ENCODE data around the gene TJP3.

The TJP3 gene

GRCh38 chr19:3671680-3672574 is 36.3 kb upstream of the TJP3 start:
- no peak for TF ChIP-seq CTCF (IDR thresholded peaks at IDR 0.05; ENCODE audit: insufficient read depth, low read length, poor library complexity, severe bottlenecking)
- H3K27me3 ChIP-seq (replicated peaks; ENCODE audit: control insufficient read depth, insufficient read depth, low read length), result no peaks in the 10 kb centered on the region
- peak overlapping the region; percentile 43 for H3K4me3 ChIP-seq (replicated peaks; ENCODE audit: low read depth, low read length)
- H3K36me3 ChIP-seq (ENCODE audit: control insufficient read depth, insufficient read depth, low read length), result no peaks in the 10 kb centered on the region; the same call in none of the 2 replicates
- DNase-seq (ENCODE audit: extremely low read depth, insufficient read length), result no peak

- TF ChIP-seq CTCF (IDR thresholded peaks at IDR 0.05; ENCODE audit: insufficient read depth, low read length, poor library complexity, severe bottlenecking), result no peak
- Histone ChIP-seq H3K36me3 (ENCODE audit: control insufficient read depth, insufficient read depth, low read length) (no peaks in the 10 kb centered on the region; the same call in none of the 2 replicates), H3K27me3 (replicated peaks; ENCODE audit: control insufficient read depth, insufficient read depth, low read length) (no peaks in the 10 kb centered on the region), H3K4me3 (replicated peaks; ENCODE audit: low read depth, low read length) (no peak overlapping the region)
- no peak for DNase-seq (ENCODE audit: extremely low read depth, insufficient read length)
These were observed 35.6 kb upstream of the TJP3 start for GRCh38 chr19:3672575-3672948.

GRCh38 chr19:3672993-3673392 is 35.2 kb upstream of the TJP3 start:
- DNase-seq (ENCODE audit: extremely low read depth, insufficient read length), result no peak
- no peak for TF ChIP-seq CTCF (IDR thresholded peaks at IDR 0.05; ENCODE audit: insufficient read depth, low read length, poor library complexity, severe bottlenecking)
- no peaks in the 10 kb centered on the region for H3K27me3 ChIP-seq (replicated peaks; ENCODE audit: control insufficient read depth, insufficient read depth, low read length)
- H3K36me3 ChIP-seq (ENCODE audit: control insufficient read depth, insufficient read depth, low read length), result no peaks in the 10 kb centered on the region; the same call in none of the 2 replicates
- no peak overlapping the region for H3K4me3 ChIP-seq (replicated peaks; ENCODE audit: low read depth, low read length)

GRCh38 chr19:3673506-3674439 is 34.4 kb upstream of the TJP3 start:
- no peaks in the 10 kb centered on the region; the same call in none of the 2 replicates for H3K36me3 ChIP-seq (ENCODE audit: control insufficient read depth, insufficient read depth, low read length)
- no peaks in the 10 kb centered on the region for H3K27me3 ChIP-seq (replicated peaks; ENCODE audit: control insufficient read depth, insufficient read depth, low read length)
- no peak for DNase-seq (ENCODE audit: extremely low read depth, insufficient read length)
- H3K4me3 ChIP-seq (replicated peaks; ENCODE audit: low read depth, low read length), result no peak overlapping the region
- TF ChIP-seq CTCF (IDR thresholded peaks at IDR 0.05; ENCODE audit: insufficient read depth, low read length, poor library complexity, severe bottlenecking), result no peak

- Histone ChIP-seq H3K4me3 (replicated peaks; ENCODE audit: low read depth, low read length) (no peak overlapping the region), H3K27me3 (replicated peaks; ENCODE audit: control insufficient read depth, insufficient read depth, low read length) (no peaks in the 10 kb centered on the region), H3K36me3 (ENCODE audit: control insufficient read depth, insufficient read depth, low read length) (no peaks in the 10 kb centered on the region; the same call in 1 of the 2 replicates)
- TF ChIP-seq CTCF (IDR thresholded peaks at IDR 0.05; ENCODE audit: insufficient read depth, low read length, poor library complexity, severe bottlenecking), result no peak
- DNase-seq (ENCODE audit: extremely low read depth, insufficient read length), result no peak
These were observed 33.2 kb upstream of the TJP3 start for GRCh38 chr19:3674784-3675543.
